Esophagus squamous epithelium (tissue), 4 donors: ENCODE data around the gene PLEKHA1.

Source experiments
- POLR2A ChIP-seq, 4 donors: fragments of 450-650 bp; IDR thresholded peaks; one replicate each; pipeline ENCODE4 v1.6.1; 2017; ENCODE audit warnings: antibody characterized with exemption in 4 of 4, mild to moderate bottlenecking in 4 of 4, moderate library complexity in 3 of 4
- TF ChIP-seq, protein P1 (sequence below), 6 experiments: fragments of 450-650 bp in 4 of 6; fragments of 200-600 bp in 2 of 6; sonication (generic) in 2 of 6; IDR thresholded peaks; one replicate each; pipeline ENCODE4 v1.5.1; 2016 to 2019; ENCODE audit warnings: antibody characterized with exemption in 6 of 6, mild to moderate bottlenecking in 4 of 6, moderate library complexity in 4 of 6

DNA sequence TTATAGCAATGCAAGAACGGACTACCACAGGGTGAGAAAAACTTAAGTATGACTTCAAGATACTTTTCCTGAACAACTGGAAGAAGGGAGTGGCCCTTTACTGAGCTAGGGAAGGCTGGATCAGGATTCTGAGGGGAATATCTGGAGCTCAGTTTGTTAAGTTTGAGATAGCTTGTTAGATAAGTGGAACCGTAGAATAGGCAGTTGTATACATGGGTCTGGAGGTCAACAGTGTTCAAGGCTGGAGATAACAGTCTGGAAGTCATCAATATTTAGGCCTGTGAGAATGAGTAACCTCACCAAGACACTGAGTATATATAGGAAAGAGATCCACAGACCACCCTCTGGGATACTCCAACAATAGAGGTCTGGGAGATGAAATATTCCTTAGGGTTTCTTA lies 7.2 kb downstream of the PLEKHA1 start:
- TF ChIP-seq, protein P1, sequence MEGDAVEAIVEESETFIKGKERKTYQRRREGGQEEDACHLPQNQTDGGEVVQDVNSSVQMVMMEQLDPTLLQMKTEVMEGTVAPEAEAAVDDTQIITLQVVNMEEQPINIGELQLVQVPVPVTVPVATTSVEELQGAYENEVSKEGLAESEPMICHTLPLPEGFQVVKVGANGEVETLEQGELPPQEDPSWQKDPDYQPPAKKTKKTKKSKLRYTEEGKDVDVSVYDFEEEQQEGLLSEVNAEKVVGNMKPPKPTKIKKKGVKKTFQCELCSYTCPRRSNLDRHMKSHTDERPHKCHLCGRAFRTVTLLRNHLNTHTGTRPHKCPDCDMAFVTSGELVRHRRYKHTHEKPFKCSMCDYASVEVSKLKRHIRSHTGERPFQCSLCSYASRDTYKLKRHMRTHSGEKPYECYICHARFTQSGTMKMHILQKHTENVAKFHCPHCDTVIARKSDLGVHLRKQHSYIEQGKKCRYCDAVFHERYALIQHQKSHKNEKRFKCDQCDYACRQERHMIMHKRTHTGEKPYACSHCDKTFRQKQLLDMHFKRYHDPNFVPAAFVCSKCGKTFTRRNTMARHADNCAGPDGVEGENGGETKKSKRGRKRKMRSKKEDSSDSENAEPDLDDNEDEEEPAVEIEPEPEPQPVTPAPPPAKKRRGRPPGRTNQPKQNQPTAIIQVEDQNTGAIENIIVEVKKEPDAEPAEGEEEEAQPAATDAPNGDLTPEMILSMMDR (IDR thresholded peaks at IDR 0.05) = no peak
- TF ChIP-seq POLR2A (IDR thresholded peaks at IDR 0.05) = no peak
